ENCODE measurements around the gene FGF19.
A peak's percentile ranks its signal among the peaks of the same experiment; 100 is the strongest.

The FGF19 gene

DNA sequence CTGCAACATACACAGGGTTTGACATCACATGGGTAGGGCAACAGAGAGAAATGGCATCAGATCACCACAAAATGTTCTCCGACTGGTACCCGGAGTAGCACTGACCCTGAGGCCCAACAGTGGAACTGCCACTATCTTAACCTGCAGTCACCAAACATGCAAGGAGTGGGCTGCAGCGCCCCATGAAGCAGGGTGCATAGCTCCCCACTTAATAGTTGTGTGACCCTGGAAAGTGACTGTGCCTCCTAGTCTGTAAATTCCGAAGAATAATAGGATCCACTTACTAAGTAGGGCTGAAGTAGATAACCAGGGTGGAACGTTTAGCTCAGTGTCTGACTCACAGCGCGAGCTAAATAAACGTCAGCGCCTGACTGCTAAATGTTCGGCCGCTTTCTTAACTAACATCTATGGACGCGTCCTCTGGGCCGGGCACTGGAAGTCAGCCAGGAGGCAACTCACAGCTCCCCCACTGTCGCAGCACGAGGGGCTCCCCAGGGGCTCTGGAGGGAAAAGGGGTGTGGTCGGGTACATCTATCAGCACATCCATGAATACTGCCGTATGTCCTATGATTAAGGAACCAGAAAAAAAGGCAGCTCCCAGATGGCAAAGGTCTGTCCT lies 29.4 kb downstream of the FGF19 start:
- Histone ChIP-seq H3K4me2 (ENCODE audit: low read length) (peak overlapping the region; percentile 87), H3K4me3 (ENCODE audit: low read depth, low read length) (peak overlapping the region; percentile 100), H2AFZ (ENCODE audit: insufficient read depth, low read length, poor library complexity) (peak overlapping the region; percentile 75), H4K12ac (ENCODE audit: low read depth, low read length) (peak overlapping the region; percentile 88), H3K9me3 (ENCODE audit: insufficient read depth, low read depth, low read length) (no peaks in the 10 kb centered on the region), H4K8ac (ENCODE audit: low read depth, low read length) (peak overlapping the region; percentile 96), H3K36me3 (ENCODE audit: control insufficient read depth in 1 of 2, insufficient read depth in 2 of 2, low read length in 2 of 2) (peaks cover 14 to 19% of the 10 kb centered on the region in 2 experiments), H2BK5ac (ENCODE audit: low read depth, low read length, poor library complexity) (peak overlapping the region; percentile 57), H2BK120ac (ENCODE audit: insufficient read depth, low read length, poor library complexity) (no peak overlapping the region), H3K4me1 (ENCODE audit: control insufficient read depth in 1 of 2, insufficient read depth in 2 of 2, low read length in 2 of 2) (peaks cover 4 to 6% of the 10 kb centered on the region in 2 experiments), H4K91ac (ENCODE audit: low read depth, low read length) (peak overlapping the region; percentile 84), H3K27ac (ENCODE audit: low read depth, low read length) (no peak overlapping the region), H2AK5ac (ENCODE audit: low read length) (peak overlapping the region; percentile 93), H2BK12ac (ENCODE audit: low read length) (no peak overlapping the region), H3K18ac (ENCODE audit: low read length) (peak overlapping the region; percentile 94), H3K79me2 (ENCODE audit: control insufficient read depth, insufficient read depth, low read length, poor library complexity) (peaks cover 7% of the 10 kb centered on the region), H3K79me1 (ENCODE audit: low read length) (peaks cover 5% of the 10 kb centered on the region), H3K14ac (ENCODE audit: low read length) (peak overlapping the region; percentile 89), H3K23ac (ENCODE audit: low read length) (no peak overlapping the region), H3K4ac (ENCODE audit: low read depth, low read length) (peak overlapping the region; percentile 85), H3K27me3 (ENCODE audit: insufficient read depth, low read length) (no peaks in the 10 kb centered on the region), H3K9ac (ENCODE audit: low read length) (peak overlapping the region; percentile 99)
- peak; percentile 61 to 67 for DNase-seq
- no CpG with 5 or more reads among the region's 18 CpGs for WGBS (ENCODE audit: extremely low coverage, insufficient coverage, insufficient read length)

DNA sequence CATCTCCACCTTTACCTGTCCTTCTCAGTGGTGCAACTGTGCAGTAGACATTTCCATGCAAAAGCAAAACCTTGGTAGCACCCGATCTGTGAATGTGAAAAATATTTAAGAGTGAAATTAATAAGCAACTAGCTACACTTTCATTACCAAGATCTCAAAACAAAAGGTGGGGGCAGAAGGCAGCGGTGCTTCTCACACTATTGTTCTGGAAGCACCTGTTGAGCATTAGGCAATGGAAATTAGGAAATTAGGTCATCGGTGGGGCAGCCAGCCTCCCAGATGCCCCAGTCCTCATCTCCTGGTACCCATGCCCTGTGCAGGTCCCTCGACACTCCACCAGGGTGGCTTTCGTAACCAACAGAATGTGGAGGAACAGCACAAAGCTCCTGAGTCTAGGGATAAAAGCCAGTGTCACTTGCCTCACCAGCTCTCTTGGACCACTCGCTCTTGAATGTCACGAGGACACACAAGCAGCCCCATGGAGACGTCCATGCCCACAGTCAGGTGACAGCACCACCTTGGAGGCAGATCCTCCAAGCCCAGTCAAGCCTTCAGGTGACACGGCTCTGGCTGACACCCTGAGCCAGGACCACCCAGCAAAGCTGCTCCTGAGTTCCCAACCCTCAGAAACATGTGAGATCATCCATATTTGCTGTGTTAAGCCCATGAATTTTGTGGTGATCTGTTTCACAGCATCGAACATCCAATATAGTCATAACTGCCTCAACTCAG lies 31.9 kb downstream of the FGF19 start:
- Histone ChIP-seq H4K91ac (ENCODE audit: low read depth, low read length) (no peak overlapping the region), H3K79me2 (ENCODE audit: control insufficient read depth, insufficient read depth, low read length, poor library complexity) (peaks cover 7% of the 10 kb centered on the region), H2BK120ac (ENCODE audit: insufficient read depth, low read length, poor library complexity) (no peak overlapping the region), H3K23ac (ENCODE audit: low read length) (no peak overlapping the region), H3K36me3 (ENCODE audit: control insufficient read depth in 1 of 2, insufficient read depth in 2 of 2, low read length in 2 of 2) (peaks cover 26 to 34% of the 10 kb centered on the region in 2 experiments), H4K8ac (ENCODE audit: low read depth, low read length) (no peak overlapping the region), H3K4me3 (ENCODE audit: low read depth, low read length) (no peak overlapping the region), H2AK5ac (ENCODE audit: low read length) (no peak overlapping the region), H4K12ac (ENCODE audit: low read depth, low read length) (no peak overlapping the region), H3K18ac (ENCODE audit: low read length) (no peak overlapping the region), H3K9ac (ENCODE audit: low read length) (no peak overlapping the region), H3K27ac (ENCODE audit: low read depth, low read length) (no peak overlapping the region), H2BK12ac (ENCODE audit: low read length) (no peak overlapping the region), H3K4me1 (ENCODE audit: control insufficient read depth in 1 of 2, insufficient read depth in 2 of 2, low read length in 2 of 2) (peaks cover 4 to 6% of the 10 kb centered on the region in 2 experiments), H3K79me1 (ENCODE audit: low read length) (peaks cover 5% of the 10 kb centered on the region), H3K4me2 (ENCODE audit: low read length) (no peak overlapping the region), H2AFZ (ENCODE audit: insufficient read depth, low read length, poor library complexity) (no peak overlapping the region), H3K4ac (ENCODE audit: low read depth, low read length) (no peak overlapping the region), H3K27me3 (ENCODE audit: insufficient read depth, low read length) (no peaks in the 10 kb centered on the region), H3K9me3 (ENCODE audit: insufficient read depth, low read depth, low read length) (no peaks in the 10 kb centered on the region), H2BK5ac (ENCODE audit: low read depth, low read length, poor library complexity) (no peak overlapping the region), H3K14ac (ENCODE audit: low read length) (no peak overlapping the region)
- DNase-seq = peak in 1 of 2 donors; percentile 51
- no CpG with 5 or more reads among the region's 10 CpGs for WGBS (ENCODE audit: extremely low coverage, insufficient coverage, insufficient read length)

DNA sequence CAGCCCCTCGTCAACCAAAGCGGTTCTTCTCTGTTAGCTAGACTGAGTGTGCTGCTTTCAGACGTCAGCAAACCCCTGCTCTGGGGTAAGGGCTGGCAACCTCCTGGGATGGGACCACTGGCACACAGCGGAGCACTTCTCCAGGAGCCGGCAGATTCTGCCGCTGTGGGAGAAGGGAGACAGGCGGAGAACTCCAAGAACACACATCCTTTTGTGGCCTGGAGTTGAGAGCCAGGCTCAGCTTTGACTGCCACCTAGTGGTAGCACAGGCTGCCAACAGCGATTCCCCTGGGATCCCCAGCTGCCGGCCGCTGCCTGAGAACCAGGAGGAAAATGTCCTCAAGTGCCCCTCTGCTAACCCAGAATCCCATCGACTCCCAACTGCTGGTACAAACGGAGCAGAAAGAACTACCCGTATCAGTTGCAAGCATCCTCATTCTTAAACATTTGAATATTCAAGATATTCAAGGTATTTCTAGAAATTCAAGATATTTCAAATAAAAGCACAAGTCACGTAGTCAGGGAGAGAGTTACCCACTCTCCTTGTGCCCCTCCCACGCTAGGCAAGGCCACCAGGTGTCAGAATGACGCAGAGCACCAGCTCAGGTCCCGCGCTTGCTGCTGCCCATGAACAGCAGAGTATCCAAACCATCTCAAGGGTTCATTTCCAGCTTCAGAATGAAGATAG lies 33.5 kb downstream of the FGF19 start:
- no peak overlapping the region for H4K8ac ChIP-seq (ENCODE audit: low read depth, low read length)

DNA sequence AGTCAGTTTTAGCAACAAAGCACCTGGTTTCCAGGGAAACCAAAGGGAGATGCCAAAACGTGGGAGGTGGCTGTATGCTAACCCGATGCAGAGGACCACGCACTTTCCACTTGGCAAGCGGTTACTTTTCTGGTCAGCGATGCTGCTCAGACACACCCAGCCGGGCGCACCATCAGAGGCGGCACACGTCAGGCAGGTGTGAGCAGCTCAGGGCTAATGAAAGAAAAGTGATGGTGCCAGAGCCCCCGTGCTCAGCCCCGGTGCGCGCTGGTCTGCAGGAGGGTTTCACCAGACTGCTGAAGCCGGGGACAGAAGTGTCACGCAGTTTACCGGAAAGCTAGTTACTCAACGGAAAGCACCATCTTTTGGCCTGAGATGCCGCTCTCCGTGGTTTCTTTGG lies 34.3 kb downstream of the FGF19 start:
- no peak overlapping the region for H3K4me2 ChIP-seq (ENCODE audit: low read length)
- peaks cover 43 to 51% of the 10 kb centered on the region in 2 experiments for H3K36me3 ChIP-seq (ENCODE audit: control insufficient read depth in 1 of 2, insufficient read depth in 2 of 2, low read length in 2 of 2)
- H2BK120ac ChIP-seq (ENCODE audit: insufficient read depth, low read length, poor library complexity) = no peak overlapping the region
- H3K9ac ChIP-seq (ENCODE audit: low read length) = no peak overlapping the region
- no peak overlapping the region for H3K18ac ChIP-seq (ENCODE audit: low read length)
- H3K79me1 ChIP-seq (ENCODE audit: low read length) = no peaks in the 10 kb centered on the region
- H3K4me3 ChIP-seq (ENCODE audit: low read depth, low read length) = no peak overlapping the region
- no peak overlapping the region for H2AK5ac ChIP-seq (ENCODE audit: low read length)
- no peak overlapping the region for H3K27ac ChIP-seq (ENCODE audit: low read depth, low read length)
- H3K9me3 ChIP-seq (ENCODE audit: insufficient read depth, low read depth, low read length) = no peaks in the 10 kb centered on the region
- no peak overlapping the region for H2BK12ac ChIP-seq (ENCODE audit: low read length)
- no peak overlapping the region for H3K4ac ChIP-seq (ENCODE audit: low read depth, low read length)
- no peak overlapping the region for H4K12ac ChIP-seq (ENCODE audit: low read depth, low read length)
- H2AFZ ChIP-seq (ENCODE audit: insufficient read depth, low read length, poor library complexity) = no peak overlapping the region
- H3K79me2 ChIP-seq (ENCODE audit: control insufficient read depth, insufficient read depth, low read length, poor library complexity) = peaks cover under 1% of the 10 kb centered on the region
- H3K4me1 ChIP-seq (ENCODE audit: control insufficient read depth in 1 of 2, insufficient read depth in 2 of 2, low read length in 2 of 2) = peaks cover 4 to 5% of the 10 kb centered on the region in 2 experiments
- no peak for DNase-seq
- no peak overlapping the region for H4K8ac ChIP-seq (ENCODE audit: low read depth, low read length)
- WGBS (ENCODE audit: extremely low coverage, insufficient coverage, insufficient read length) = no CpG with 5 or more reads among the region's 19 CpGs
- H4K91ac ChIP-seq (ENCODE audit: low read depth, low read length) = no peak overlapping the region
- no peak overlapping the region for H2BK5ac ChIP-seq (ENCODE audit: low read depth, low read length, poor library complexity)
- no peak overlapping the region for H3K14ac ChIP-seq (ENCODE audit: low read length)
- no peak overlapping the region for H3K23ac ChIP-seq (ENCODE audit: low read length)
- H3K27me3 ChIP-seq (ENCODE audit: insufficient read depth, low read length) = no peaks in the 10 kb centered on the region

More for the DNA sequence above, 33.5 kb downstream of the FGF19 start:
- Histone ChIP-seq H3K79me2 (ENCODE audit: control insufficient read depth, insufficient read depth, low read length, poor library complexity) (peaks cover 7% of the 10 kb centered on the region), H3K9me3 (ENCODE audit: insufficient read depth, low read depth, low read length) (no peaks in the 10 kb centered on the region), H3K27ac (ENCODE audit: low read depth, low read length) (no peak overlapping the region), H3K18ac (ENCODE audit: low read length) (no peak overlapping the region), H3K79me1 (ENCODE audit: low read length) (peaks cover 5% of the 10 kb centered on the region), H4K12ac (ENCODE audit: low read depth, low read length) (no peak overlapping the region), H3K23ac (ENCODE audit: low read length) (no peak overlapping the region), H3K4me2 (ENCODE audit: low read length) (no peak overlapping the region), H3K4me1 (ENCODE audit: control insufficient read depth in 1 of 2, insufficient read depth in 2 of 2, low read length in 2 of 2) (peaks cover 4 to 6% of the 10 kb centered on the region in 2 experiments), H3K27me3 (ENCODE audit: insufficient read depth, low read length) (no peaks in the 10 kb centered on the region), H4K91ac (ENCODE audit: low read depth, low read length) (no peak overlapping the region), H2BK5ac (ENCODE audit: low read depth, low read length, poor library complexity) (no peak overlapping the region), H3K9ac (ENCODE audit: low read length) (no peak overlapping the region), H2AK5ac (ENCODE audit: low read length) (no peak overlapping the region), H2BK12ac (ENCODE audit: low read length) (no peak overlapping the region), H3K4ac (ENCODE audit: low read depth, low read length) (no peak overlapping the region), H3K14ac (ENCODE audit: low read length) (no peak overlapping the region), H3K36me3 (ENCODE audit: control insufficient read depth in 1 of 2, insufficient read depth in 2 of 2, low read length in 2 of 2) (peaks cover 37 to 45% of the 10 kb centered on the region in 2 experiments), H2AFZ (ENCODE audit: insufficient read depth, low read length, poor library complexity) (no peak overlapping the region), H2BK120ac (ENCODE audit: insufficient read depth, low read length, poor library complexity) (no peak overlapping the region), H3K4me3 (ENCODE audit: low read depth, low read length) (no peak overlapping the region)
- DNase-seq = peak; percentile 96 to 98
- no CpG with 5 or more reads among the region's 18 CpGs for WGBS (ENCODE audit: extremely low coverage, insufficient coverage, insufficient read length)
